GM23338 (cell line): ENCODE data around the gene SOWAHB. TPM values are rescaled to one million over a fixed set of nuclear protein-coding genes. Genes with fewer than 3 reads are reported as not detected.

Experiments
- ATAC-seq: fragments of 200-7000 bp; cut with Tn5 transposase; 3 replicates; pipeline ENCODE4 v1.9.1; 2020
- DNase-seq: peaks from one replicate; pipeline ENCODE4 v3.0.0-alpha.2; 2015; ENCODE audit warnings: low spot score
- H2AFZ ChIP-seq: fragments of 200-600 bp; sonication (generic); 2 replicates; pipeline ENCODE4 v1.8.0; 2016; ENCODE audit warnings: antibody characterized with exemption, mild to moderate bottlenecking, moderate library complexity
- H3F3A ChIP-seq: fragments of 200-600 bp; sonication (generic); replicated peaks from 2 replicates; pipeline ENCODE4 v1.8.0; 2017; ENCODE audit warnings: antibody characterized with exemption, mixed run types, low read depth
- H3K27ac ChIP-seq: fragments of 200-600 bp; sonication (generic); 2 replicates; pipeline ENCODE4 v1.6.1; 2016; ENCODE audit warnings: low read depth
- H3K27me3 ChIP-seq: fragments of 200-600 bp; sonication (generic); 2 replicates; pipeline ENCODE4 v1.8.0; 2016; ENCODE audit warnings: mild to moderate bottlenecking, mixed run types, moderate library complexity; ENCODE audit not compliant: insufficient read depth
- H3K36me3 ChIP-seq: fragments of 200-600 bp; sonication (generic); 2 replicates; pipeline ENCODE4 v1.8.0; 2016; ENCODE audit warnings: mild to moderate bottlenecking; ENCODE audit not compliant: insufficient read depth
- H3K4me1 ChIP-seq: fragments of 200-600 bp; sonication (generic); 2 replicates; pipeline ENCODE4 v1.8.0; 2016; ENCODE audit warnings: mild to moderate bottlenecking, moderate library complexity; ENCODE audit not compliant: insufficient read depth
- H3K4me2 ChIP-seq: fragments of 200-600 bp; sonication (generic); 2 replicates; pipeline ENCODE4 v1.7.1; 2017; ENCODE audit warnings: mixed run types
- H3K4me3 ChIP-seq: fragments of 200-600 bp; sonication (generic); 2 replicates; pipeline ENCODE4 v1.6.1; 2016; ENCODE audit warnings: mixed run types
- H3K79me2 ChIP-seq: fragments of 200-600 bp; sonication (generic); replicated peaks from 2 replicates; pipeline ENCODE4 v1.8.0; 2017; ENCODE audit warnings: mild to moderate bottlenecking; ENCODE audit not compliant: insufficient read depth
- H3K9me2 ChIP-seq: fragments of 200-600 bp; sonication (generic); 2 replicates; pipeline ENCODE4 v1.8.0; 2017; ENCODE audit not compliant: insufficient read depth
- H4K20me1 ChIP-seq: fragments of 200-600 bp; sonication (generic); replicated peaks from 2 replicates; pipeline ENCODE4 v1.8.0; 2017; ENCODE audit warnings: mild to moderate bottlenecking; ENCODE audit not compliant: insufficient read depth
- H3K27ac Mint-ChIP-seq: 2 replicates; pipeline ENCODE4 v1.8.0; 2020; ENCODE audit warnings: inconsistent platforms, mild to moderate bottlenecking, moderate library complexity, mixed read lengths
- H3K27me3 Mint-ChIP-seq: 3 replicates; pipeline ENCODE4 v1.8.0; 2022; ENCODE audit warnings: low read depth, mild to moderate bottlenecking, moderate library complexity, mixed read lengths, inconsistent platforms; ENCODE audit not compliant: insufficient read depth, poor library complexity
- H3K36me3 Mint-ChIP-seq: 3 replicates; pipeline ENCODE4 v1.8.0; 2021; ENCODE audit warnings: low read depth, mild to moderate bottlenecking, inconsistent platforms, moderate library complexity, mixed read lengths
- H3K4me1 Mint-ChIP-seq: 3 replicates; pipeline ENCODE4 v1.8.0; 2020; ENCODE audit warnings: mild to moderate bottlenecking, inconsistent platforms, mixed read lengths
- H3K4me3 Mint-ChIP-seq: 3 replicates; pipeline ENCODE4 v1.8.0; 2021; ENCODE audit warnings: moderate library complexity, mild to moderate bottlenecking, inconsistent platforms, mixed read lengths
- H3K9me3 Mint-ChIP-seq: 3 replicates; pipeline ENCODE4 v1.8.0; 2020; ENCODE audit warnings: moderate library complexity, mild to moderate bottlenecking, inconsistent platforms, mixed read lengths
- CREB1 ChIP-seq: fragments of 250-450 bp; sonication (Bioruptor Pico); IDR thresholded peaks from 2 replicates; pipeline ENCODE4 v1.5.0; 2020; ENCODE audit warnings: low read depth, mild to moderate bottlenecking, moderate library complexity
- CTCF ChIP-seq, 2 experiments: fragments of 200-600 bp in 1 of 2; sonication (generic) in 1 of 2; conservative IDR thresholded peaks; 2 replicates each; pipeline versions ENCODE4 v1.5.1 to v1.6.1; 2016 to 2017; ENCODE audit warnings: antibody characterized with exemption in 2 of 2, low read depth in 2 of 2, mild to moderate bottlenecking in 2 of 2, moderate library complexity in 1 of 2
- ETS1 ChIP-seq: IDR thresholded peaks from 2 replicates; pipeline ENCODE4 v1.6.1; 2016; ENCODE audit warnings: antibody characterized with exemption
- EZH2 ChIP-seq: fragments of 200-600 bp; sonication (generic); IDR thresholded peaks from one replicate; pipeline ENCODE4 v1.8.0; 2017; ENCODE audit warnings: antibody characterized with exemption, mild to moderate bottlenecking, low read depth; ENCODE audit not compliant: unreplicated experiment
- EZH2phosphoT487 ChIP-seq: fragments of 200-600 bp; sonication (generic); IDR thresholded peaks from one replicate; pipeline ENCODE4 v1.8.1; 2018; ENCODE audit warnings: antibody characterized with exemption; ENCODE audit not compliant: unreplicated experiment
- JUNB ChIP-seq: IDR thresholded peaks from one replicate; pipeline ENCODE4 v1.6.1; 2016; ENCODE audit warnings: antibody characterized with exemption; ENCODE audit not compliant: unreplicated experiment
- NANOG ChIP-seq: IDR thresholded peaks from 2 replicates; pipeline ENCODE4 v1.6.1; 2016; ENCODE audit warnings: antibody characterized with exemption, borderline replicate concordance
- POLR2AphosphoS5 ChIP-seq: IDR thresholded peaks from 2 replicates; pipeline ENCODE4 v1.6.1; 2016; ENCODE audit warnings: antibody characterized with exemption, low read depth
- REST ChIP-seq: IDR thresholded peaks from one replicate; pipeline ENCODE4 v1.6.1; 2018; ENCODE audit warnings: antibody characterized with exemption; ENCODE audit not compliant: unreplicated experiment
- STAT1 ChIP-seq: IDR thresholded peaks from one replicate; pipeline ENCODE4 v1.6.1; 2016; ENCODE audit warnings: antibody characterized with exemption; ENCODE audit not compliant: unreplicated experiment
- ZNF114 ChIP-seq: fragments of 250-450 bp; sonication (Bioruptor Pico); IDR thresholded peaks from 2 replicates; pipeline ENCODE4 v1.5.0; 2020; ENCODE audit warnings: mild to moderate bottlenecking, moderate library complexity
- ZNF331 ChIP-seq: fragments of 250-450 bp; sonication (Bioruptor Pico); IDR thresholded peaks from 2 replicates; pipeline ENCODE4 v1.5.0; 2020; ENCODE audit warnings: low read depth, mild to moderate bottlenecking, moderate library complexity
- ZNF462 ChIP-seq: fragments of 250-450 bp; sonication (Bioruptor Pico); IDR thresholded peaks from 2 replicates; pipeline ENCODE4 v1.5.0; 2020; ENCODE audit warnings: mild to moderate bottlenecking, moderate library complexity
- polyA plus RNA-seq: library from polyadenylated mRNA; unstranded; fragments of >200 nt; fragmentation: Nextera tagmentation; extraction: Ambion mirVana; gene quantifications from 2 replicates; pipeline ENCODE4 v1.2.1, GENCODE V29; 2016
- total RNA-seq: library from RNA; depleted of rRNA; stranded (reverse); fragments of >200 nt; shearing (Covaris generic); gene quantifications from 2 replicates; pipeline ENCODE4 v1.2.3, GENCODE V29; 2014

Gene SOWAHB
- total and polyA plus RNA-seq, 2 experiments from 2014 or later = 0.08 to 2.8 TPM

- Histone ChIP-seq H3K4me2 (no peak overlapping the region), H3K4me1 (no peaks in the 10 kb centered on the region), H3K79me2 (no peaks in the 10 kb centered on the region), H3K4me3 (no peak overlapping the region), H3F3A (no peaks in the 10 kb centered on the region), H4K20me1 (no peaks in the 10 kb centered on the region), H3K27ac (no peak overlapping the region), H3K36me3 (no peaks in the 10 kb centered on the region), H3K9me2 (0 out of 2 replicates have a peak, but pooled peaks cover 3% of the 10 kb centered on the region), H2AFZ (no peak overlapping the region), H3K27me3 (no peaks in the 10 kb centered on the region)
- no peak for TF ChIP-seq NANOG
- no peak for TF ChIP-seq ETS1
- no peak for TF ChIP-seq EZH2
- TF ChIP-seq REST = no peak
- TF ChIP-seq CTCF (conservative IDR thresholded peaks at IDR 0.05; ENCODE audit: low read depth in 2 of 2) = no peak
- no peak for TF ChIP-seq ZNF331
- no peak for TF ChIP-seq CREB1 (CRISPR knock-in tag)
- TF ChIP-seq POLR2AphosphoS5 = no peak
- no peak for TF ChIP-seq ZNF462
- no peak for TF ChIP-seq STAT1
- TF ChIP-seq EZH2phosphoT487 = no peak
- no peak for TF ChIP-seq JUNB
- TF ChIP-seq ZNF114 (CRISPR knock-in tag) = no peak
- Mint-ChIP-seq H3K27ac (no peak overlapping the region), H3K4me3 (no peak overlapping the region), H3K4me1 (no peaks in the 10 kb centered on the region), H3K27me3 (peaks cover 4% of the 10 kb centered on the region), H3K9me3 (no peaks in the 10 kb centered on the region; the same call in 2 of the 3 replicates), H3K36me3 (no peaks in the 10 kb centered on the region)
- DNase-seq (no peak), ATAC-seq (no peak)
Observed at GRCh38 chr4:76850010-76850441, 47.9 kb downstream of the SOWAHB start.
